Eye (tissue), 1 donor: ENCODE results near the gene SHD.

Experiments
- DNase-seq: peaks from one replicate; pipeline ENCODE4 v3.0.0-alpha.2; 2015

Gene SHD

DNA sequence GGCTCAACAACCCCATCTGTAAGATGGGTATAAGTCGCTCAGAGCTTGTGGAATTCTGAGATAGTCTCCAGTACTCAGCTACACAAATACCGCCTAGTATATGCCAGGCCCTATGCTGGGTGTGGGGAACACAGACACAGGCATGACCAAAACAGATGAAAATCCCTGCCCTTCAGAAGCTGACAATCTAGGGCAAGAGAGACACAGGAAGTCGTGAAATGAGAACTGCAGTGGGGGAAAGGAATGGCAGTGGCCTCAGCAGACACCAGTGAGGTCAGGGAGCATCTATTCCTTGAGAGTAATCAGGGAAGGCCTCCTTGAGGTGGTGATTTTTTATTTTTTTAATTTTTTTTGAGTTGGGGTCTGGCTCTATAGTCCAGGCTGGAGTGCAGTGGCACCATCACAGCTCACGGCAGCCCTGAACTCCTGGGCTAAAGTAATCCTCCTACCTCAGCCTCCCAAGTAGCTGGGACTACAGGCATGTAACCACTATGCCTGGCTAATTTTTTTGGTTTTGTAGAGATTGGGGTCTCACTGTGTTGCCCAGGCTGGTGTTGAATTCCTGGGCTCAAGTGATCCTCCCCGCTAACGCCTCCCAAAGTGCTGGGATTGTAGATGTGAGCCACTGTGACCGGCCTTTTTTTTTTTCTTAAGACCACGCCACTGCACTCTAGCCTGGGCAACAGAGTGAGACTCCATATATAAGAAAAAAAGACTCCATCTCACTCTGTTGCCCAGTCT lies 19.9 kb downstream of the SHD start:
- no peak for DNase-seq

DNA sequence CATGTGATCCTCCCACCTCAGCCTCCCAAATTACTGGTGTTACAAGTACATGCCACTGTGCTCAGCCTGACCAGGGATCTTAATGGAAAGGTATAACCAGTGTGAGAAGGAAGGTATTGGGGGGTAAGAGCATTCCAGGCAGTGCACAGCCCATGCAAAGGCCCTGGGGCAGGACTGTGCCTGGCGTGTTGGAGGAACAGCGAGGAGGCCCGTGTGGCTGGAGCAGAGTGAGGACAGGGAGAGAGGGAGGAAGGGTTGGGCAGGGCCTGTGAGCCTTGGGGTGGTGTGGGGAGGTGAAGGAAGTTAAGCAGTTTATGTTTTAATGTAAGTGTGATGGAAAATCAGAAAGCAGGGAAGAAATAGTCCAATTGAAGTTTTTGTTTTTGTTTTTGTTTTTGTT lies 21.5 kb downstream of the SHD start:
- no peak for DNase-seq

DNA sequence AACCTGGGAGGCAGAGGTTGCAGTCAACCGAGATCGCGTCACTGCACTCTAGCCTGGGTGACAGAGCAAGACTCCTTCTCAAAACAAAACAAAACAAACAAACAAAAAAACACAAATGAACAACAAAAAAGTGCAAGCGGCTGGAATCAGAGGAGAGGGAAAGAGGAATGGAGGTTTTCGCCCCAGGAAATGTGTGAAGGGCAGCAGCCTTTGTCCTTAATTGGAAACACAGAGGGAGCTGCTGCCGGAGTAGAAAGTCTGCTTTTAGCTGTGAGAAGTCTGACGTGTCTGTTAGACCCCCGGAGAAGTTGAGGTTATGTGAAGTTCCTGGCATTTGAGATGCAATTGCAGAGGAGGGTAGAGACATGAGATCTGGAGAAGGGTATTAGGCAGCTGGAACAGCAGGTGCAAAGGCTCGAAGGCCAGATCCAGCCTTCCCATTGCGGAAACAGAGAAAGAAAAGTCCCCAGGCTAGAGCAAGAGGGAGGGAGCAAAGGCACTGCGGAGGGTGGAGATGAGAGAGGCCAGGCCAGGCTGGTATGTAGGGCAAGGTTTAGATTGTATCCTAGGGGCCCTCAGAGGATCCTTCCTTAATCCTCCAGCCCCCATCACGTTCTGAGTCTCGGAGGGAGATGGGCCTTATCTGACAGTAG lies 22.6 kb downstream of the SHD start:
- DNase-seq, result peak; percentile 44

GRCh38 chr19:4302243-4302640 lies 23.2 kb downstream of the SHD start, which contains the start of gene TMIGD2:
TSS of gene TMIGD2 (minus strand) at chr19:4302389. CDS start at chr19:4302385, 4 bp downstream.
- no peak for DNase-seq

DNA sequence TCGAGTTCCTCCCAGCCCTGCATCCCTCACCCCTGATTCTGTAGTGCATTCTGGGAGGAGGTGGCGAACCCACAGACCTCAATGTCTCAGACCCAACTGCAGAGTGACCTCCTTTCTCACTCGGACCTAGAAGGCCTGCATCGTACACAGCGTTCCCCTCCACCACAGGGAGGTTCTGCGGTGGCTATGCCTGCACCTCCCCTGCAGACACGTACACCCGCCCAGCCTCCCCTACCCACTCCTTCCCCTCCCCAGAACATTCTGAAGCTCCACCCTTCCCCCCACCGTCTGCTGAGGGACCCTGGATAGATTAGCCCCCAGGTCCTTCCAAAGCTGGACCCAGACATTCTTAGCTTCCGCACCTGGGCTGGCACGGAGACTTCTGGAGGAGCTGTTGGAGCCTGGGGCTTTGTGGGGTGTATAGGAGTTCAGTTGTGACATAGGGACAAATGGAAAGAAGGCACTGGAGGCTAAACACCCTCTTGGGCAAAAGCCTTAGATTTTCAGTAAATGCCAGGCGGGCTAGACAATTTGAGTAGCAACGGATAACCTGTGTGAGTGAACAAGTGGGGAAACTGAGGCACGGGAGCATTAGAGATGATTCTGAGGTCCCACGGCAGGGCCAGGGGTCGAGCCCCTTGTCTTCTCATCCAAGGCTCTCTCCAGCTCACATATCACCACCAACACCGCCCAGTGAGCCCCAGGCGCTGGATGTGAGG lies 24.9 kb downstream of the SHD start:
- DNase-seq, result no peak

- peak; percentile 86 for DNase-seq
Observed at GRCh38 chr19:4304538-4305256, 25.6 kb downstream of the SHD start, which contains the start of gene FSD1. TSS of gene FSD1 (plus strand) at chr19:4304598. CDS start at chr19:4304747, 149 bp downstream.

- DNase-seq, result peak; percentile 31
Observed at GRCh38 chr19:4305257-4305612, 26.2 kb downstream of the SHD start.

DNA sequence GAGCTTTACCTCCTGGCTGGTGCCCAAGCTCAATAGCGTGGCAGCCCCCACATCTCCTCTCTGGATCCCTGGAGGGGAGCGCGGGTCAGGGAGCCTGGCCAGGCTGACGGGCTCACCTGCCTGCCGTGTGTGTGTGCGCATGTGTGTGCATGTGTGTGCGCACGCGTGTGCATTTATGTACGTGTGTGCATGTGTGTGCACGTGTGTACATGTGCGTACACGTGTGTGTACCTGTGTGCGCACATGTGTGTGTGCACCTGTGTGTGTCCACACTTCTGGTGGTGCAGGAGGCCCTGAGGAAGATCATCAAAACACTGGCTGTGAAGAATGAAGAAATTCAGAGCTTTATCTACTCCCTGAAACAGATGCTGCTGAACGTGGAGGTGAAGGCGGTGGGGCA lies 26.6 kb downstream of the SHD start:
- no peak for DNase-seq

DNA sequence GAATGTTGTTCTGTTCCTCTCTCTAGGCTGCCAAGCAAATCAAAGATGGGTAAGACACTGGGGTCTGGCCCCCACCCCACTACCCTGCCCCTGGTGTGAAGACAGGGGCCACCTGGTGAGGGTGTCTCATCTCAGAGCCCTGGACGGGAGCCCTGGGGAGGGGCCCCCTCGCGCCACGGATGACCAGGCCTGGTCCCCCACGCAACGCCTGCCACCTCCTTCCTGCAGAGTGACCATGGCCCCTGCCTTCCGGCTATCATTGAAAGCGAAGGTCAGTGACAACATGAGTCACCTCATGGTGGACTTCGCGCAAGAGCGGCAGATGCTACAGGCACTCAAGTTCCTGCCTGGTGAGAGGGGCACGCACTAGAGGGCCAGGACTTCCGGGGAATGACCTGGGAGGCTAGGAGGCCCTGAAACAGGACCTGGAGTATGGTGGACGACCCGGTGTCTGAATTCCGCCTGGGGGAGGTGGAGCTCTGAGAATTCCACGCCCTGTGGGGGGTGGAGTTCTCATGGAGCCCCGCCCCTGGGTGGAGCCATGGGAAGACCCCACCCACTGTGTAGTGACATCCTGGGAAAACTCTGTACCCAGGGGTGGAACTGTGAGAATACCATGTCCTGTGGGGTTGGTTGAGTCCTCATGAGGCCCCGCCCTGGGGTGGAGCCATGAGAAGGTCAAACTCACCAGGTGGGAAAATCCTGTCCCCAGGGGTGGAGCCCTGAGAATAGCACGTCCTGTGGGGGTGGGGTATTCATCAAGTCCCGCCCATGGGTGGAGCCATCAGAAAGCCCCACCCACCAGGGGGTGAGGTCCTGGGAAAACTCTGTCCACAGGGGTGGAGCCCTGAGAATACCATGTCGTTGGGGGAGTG lies 31.4 kb downstream of the SHD start:
- no peak for DNase-seq

DNA sequence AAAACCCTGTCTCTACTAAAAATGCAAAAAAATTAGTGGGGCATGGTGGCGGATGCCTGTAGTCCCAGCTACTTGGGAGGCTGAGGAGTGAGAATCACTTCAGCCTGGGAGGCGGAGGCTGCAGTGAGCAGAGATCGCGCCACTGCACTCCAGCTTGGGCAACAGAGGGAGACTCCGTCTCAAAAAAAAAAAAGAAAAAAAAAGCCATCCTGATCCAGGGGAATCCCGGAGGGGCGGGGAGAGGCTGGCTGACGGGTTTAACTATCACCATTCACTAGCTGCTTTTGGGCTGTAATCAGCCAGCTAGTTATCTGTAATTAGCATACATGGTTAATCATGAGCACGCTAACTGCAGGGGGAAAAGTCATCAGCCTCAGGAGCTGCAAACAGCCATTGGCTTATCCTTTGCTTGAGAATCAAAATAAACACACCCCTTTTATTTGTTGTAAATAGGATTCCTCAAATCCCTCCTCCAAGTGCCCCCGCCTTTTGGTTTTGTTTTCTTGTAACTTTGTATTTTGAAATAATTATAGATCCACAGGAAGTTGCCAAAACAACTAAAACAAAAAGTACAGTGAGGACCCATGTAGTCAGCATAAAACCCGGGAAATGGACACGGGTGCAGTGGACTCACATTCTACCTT lies 34.9 kb downstream of the SHD start:
- no peak for DNase-seq

- no peak for DNase-seq
Observed at GRCh38 chr19:4316956-4317355, 37.9 kb downstream of the SHD start.

- no peak for DNase-seq
Observed at GRCh38 chr19:4318460-4318859, 39.4 kb downstream of the SHD start.

DNA sequence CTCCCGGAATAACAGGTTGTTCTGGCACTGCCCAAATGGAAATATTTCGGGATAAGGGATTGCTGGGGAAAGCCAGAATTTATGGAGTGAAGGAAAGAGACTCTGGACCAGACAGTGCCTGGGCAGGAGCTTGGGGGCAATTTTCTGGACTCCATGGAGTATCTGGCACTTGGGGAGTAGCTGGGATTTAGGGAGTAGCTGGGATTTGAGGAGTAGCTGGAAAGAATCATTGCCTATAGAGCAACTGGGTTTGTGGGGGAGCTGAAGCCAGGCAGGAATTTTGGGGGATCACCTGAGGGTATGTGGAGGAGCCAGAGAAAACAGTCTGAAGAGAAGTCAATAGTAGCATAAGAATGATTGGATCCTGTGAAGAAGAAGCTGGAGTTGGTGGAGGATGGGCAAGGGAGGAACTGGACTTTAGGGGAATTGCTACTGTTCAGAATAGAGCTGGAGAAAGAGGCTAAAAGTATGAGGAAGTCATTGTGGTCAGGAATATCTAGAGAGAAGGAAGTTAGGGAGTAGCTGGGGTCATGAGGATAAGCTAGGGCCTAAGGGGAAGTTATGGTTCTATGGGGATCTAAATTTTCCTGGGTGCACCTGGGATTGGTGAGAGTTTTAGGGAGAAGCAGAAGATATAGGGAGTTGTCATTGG lies 40.1 kb downstream of the SHD start:
- DNase-seq, result no peak

DNA sequence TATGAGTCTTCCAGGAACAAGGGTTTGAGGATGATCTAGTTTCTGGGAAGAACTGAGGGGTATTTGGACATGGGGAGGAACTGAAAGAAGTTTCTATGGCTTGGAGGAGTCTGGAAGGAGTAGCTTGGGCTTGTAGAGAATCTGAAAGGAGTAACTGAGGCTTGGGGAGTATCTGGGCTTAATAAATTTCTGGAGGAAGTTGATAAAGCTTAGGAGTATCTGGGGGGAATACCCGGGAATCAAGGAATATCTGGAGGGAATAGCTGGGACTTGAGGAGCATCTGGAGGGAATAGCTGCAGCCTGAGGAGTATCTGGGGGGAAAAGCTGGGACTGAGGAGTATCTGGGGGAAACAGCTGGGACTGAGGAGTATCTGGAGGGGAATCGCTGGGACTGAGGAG lies 41.4 kb downstream of the SHD start:
- no peak for DNase-seq

- no peak for DNase-seq
Observed at GRCh38 chr19:4322942-4323665, 44.0 kb downstream of the SHD start.

GRCh38 chr19:4323692-4324091 lies 44.6 kb downstream of the SHD start:
- no peak for DNase-seq

DNA sequence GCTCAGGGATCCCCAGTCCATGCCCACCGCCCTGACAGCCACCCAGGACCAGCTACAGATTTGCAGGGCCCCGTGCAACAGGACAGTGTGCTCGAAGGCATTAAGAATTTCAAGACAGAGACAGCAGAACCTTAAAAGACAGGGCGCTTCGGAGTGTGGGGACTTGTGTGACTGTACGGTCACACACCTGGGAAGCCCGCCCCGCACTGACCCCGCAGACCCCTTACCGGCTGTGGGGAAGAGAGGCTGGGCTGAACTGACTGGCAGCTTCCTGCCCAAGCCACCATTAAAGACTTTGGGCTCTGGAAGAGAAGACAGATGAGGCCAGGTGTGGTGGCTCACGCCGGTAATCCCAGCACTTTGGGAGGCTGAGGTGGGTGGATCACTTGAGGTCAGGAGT lies 45.2 kb downstream of the SHD start:
- DNase-seq, result no peak

GRCh38 chr19:4326215-4326836 lies 47.3 kb downstream of the SHD start:
- DNase-seq, result no peak

DNA sequence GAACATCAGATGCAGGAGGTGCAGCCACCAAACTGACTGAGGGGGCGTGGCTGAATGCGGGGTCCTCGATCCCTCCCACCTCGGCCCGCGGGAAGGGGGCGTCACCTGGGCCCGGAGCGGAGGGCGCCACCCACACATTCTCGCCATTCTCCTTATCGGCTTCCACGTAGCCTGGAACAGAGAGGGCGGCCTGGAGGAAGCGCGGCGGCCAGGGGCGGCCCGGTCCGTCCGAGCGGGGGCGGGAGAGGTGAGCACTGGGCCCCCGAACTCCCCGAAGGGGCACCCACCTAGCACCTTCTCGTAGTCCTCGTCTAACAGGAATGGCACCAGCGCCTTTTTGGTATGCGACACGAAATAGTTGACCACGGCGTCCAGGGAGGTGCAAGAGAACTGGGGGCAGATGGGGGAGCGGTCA lies 47.8 kb downstream of the SHD start:
- DNase-seq, result peak; percentile 37
